Testis (tissue), 2 donors: ENCODE measurements around the gene TGFBR3.

ENCODE experiments used
- POLR2A ChIP-seq: fragments of 450-650 bp; IDR thresholded peaks from one replicate; pipeline ENCODE4 v1.6.1; 2017; ENCODE audit warnings: antibody characterized with exemption, mild to moderate bottlenecking, moderate library complexity
- TF ChIP-seq, protein P1 (sequence below), 3 experiments: fragments of 450-650 bp in 2 of 3; fragments of 200-600 bp in 1 of 3; sonication (generic) in 1 of 3; IDR thresholded peaks; one replicate each; pipeline ENCODE4 v1.5.1; 2016 to 2019; ENCODE audit warnings: antibody characterized with exemption in 3 of 3, mild to moderate bottlenecking in 2 of 3, moderate library complexity in 1 of 3

DNA sequence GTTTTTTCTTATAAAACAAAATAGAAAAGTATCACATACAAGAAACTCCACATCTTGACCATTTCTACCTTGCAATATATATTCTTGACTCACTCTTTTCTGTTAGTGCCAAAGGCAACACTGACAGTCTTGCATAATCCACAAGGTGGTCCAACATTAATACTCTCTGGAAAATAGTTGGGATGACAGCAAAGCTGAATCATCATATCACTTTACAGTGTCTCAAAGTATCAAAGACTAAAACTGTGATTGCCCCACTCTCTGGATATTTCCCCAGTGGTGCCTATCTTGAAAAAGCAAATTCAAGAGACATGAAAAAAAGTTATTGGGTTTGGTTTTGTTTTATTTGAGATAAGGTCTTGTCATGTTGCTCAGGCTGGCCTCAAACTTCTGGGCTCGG lies 14.6 kb upstream of the TGFBR3 start:
- no peak for TF ChIP-seq POLR2A
- TF ChIP-seq, protein P1, sequence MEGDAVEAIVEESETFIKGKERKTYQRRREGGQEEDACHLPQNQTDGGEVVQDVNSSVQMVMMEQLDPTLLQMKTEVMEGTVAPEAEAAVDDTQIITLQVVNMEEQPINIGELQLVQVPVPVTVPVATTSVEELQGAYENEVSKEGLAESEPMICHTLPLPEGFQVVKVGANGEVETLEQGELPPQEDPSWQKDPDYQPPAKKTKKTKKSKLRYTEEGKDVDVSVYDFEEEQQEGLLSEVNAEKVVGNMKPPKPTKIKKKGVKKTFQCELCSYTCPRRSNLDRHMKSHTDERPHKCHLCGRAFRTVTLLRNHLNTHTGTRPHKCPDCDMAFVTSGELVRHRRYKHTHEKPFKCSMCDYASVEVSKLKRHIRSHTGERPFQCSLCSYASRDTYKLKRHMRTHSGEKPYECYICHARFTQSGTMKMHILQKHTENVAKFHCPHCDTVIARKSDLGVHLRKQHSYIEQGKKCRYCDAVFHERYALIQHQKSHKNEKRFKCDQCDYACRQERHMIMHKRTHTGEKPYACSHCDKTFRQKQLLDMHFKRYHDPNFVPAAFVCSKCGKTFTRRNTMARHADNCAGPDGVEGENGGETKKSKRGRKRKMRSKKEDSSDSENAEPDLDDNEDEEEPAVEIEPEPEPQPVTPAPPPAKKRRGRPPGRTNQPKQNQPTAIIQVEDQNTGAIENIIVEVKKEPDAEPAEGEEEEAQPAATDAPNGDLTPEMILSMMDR (IDR thresholded peaks at IDR 0.05), result no peak
